Stimulated activated CD8-positive, alpha-beta memory T cell treated with anti-CD3 and anti-CD28 coated beads, Interleukin-12 subunit alpha, Interleukin-12 subunit beta, amount 100 ng/mL, for 24 hours (primary cell): ENCODE measurements around the gene TXK.

Experiments
- DNase-seq: peaks from one replicate; pipeline ENCODE4 v3.0.0-alpha.2; 2020; ENCODE audit errors: extremely low read depth

Gene TXK

GRCh38 chr4:48103483-48104139, 30.4 kb downstream of the TXK start:
- DNase-seq, result no peak

- no peak for DNase-seq
Observed at GRCh38 chr4:48102303-48102702, 31.7 kb downstream of the TXK start.

GRCh38 chr4:48100256-48100655, 33.8 kb downstream of the TXK start:
- DNase-seq, result no peak

- DNase-seq, result no peak
Observed at GRCh38 chr4:48095441-48095840, 38.6 kb downstream of the TXK start.

- peak; percentile 14 for DNase-seq
Observed at GRCh38 chr4:48093991-48094416, 40.0 kb downstream of the TXK start.

- no peak for DNase-seq
Observed at GRCh38 chr4:48090621-48091020, 43.4 kb downstream of the TXK start.

- no peak for DNase-seq
Observed at GRCh38 chr4:48085821-48086589, 48.0 kb downstream of the TXK start.

GRCh38 chr4:48082956-48083355, 51.1 kb downstream of the TXK start:
- DNase-seq, result no peak

- DNase-seq, result no peak
Observed at GRCh38 chr4:48081196-48081595, 52.9 kb downstream of the TXK start.

- DNase-seq, result no peak
Observed at GRCh38 chr4:48079972-48080391, 54.1 kb downstream of the TXK start.

GRCh38 chr4:48078862-48079655, 55.0 kb downstream of the TXK start:
- DNase-seq, result no peak

- no peak for DNase-seq
Observed at GRCh38 chr4:48078425-48078824, 55.6 kb downstream of the TXK start.

GRCh38 chr4:48074657-48075056, 59.4 kb downstream of the TXK start:
- DNase-seq, result no peak

GRCh38 chr4:48073567-48074103, 60.4 kb downstream of the TXK start:
- DNase-seq, result no peak

GRCh38 chr4:48071191-48071590, 62.9 kb downstream of the TXK start:
- no peak for DNase-seq

- no peak for DNase-seq
Observed at GRCh38 chr4:48069026-48069425, 65.0 kb downstream of the TXK start.

GRCh38 chr4:48068182-48068581, 65.9 kb downstream of the TXK start:
- no peak for DNase-seq

GRCh38 chr4:48067536-48067935, 66.5 kb downstream of the TXK start:
- no peak for DNase-seq

GRCh38 chr4:48065587-48066052, 68.4 kb downstream of the TXK start:
- DNase-seq, result no peak

- no peak for DNase-seq
Observed at GRCh38 chr4:48064349-48064748, 69.7 kb downstream of the TXK start.

- no peak for DNase-seq
Observed at GRCh38 chr4:48058617-48059530, 75.2 kb downstream of the TXK start.
